SK-N-SH treated with all-trans-retinoic acid at 6 μM for 48 hours (cell line): ENCODE data around the gene AP3D1.

Experiments used
- ATAC-seq: fragments of 200-7000 bp; cut with Tn5 transposase; 3 replicates; pipeline ENCODE4 v1.9.1; 2020; ENCODE audit warnings: mild to moderate bottlenecking, moderate library complexity
- ARNTL ChIP-seq: fragments of 450-650 bp; formaldehyde crosslinking; IDR thresholded peaks from 2 replicates; pipeline ENCODE4 v1.5.0; 2020; ENCODE audit warnings: low read depth, mild to moderate bottlenecking, moderate library complexity, borderline replicate concordance
- BACH2 ChIP-seq: fragments of 250-450 bp; sonication (Bioruptor Pico); IDR thresholded peaks from 2 replicates; pipeline ENCODE4 v1.9.0; 2021; ENCODE audit warnings: mild to moderate bottlenecking, borderline replicate concordance
- CSDC2 ChIP-seq: fragments of 250-450 bp; sonication (Bioruptor Pico); IDR thresholded peaks from 2 replicates; pipeline ENCODE4 v1.5.0; 2020; ENCODE audit warnings: mild to moderate bottlenecking, moderate library complexity
- ESRRG ChIP-seq: fragments of 250-450 bp; sonication (Bioruptor Pico); IDR thresholded peaks from 2 replicates; pipeline ENCODE4 v1.6.1; 2021; ENCODE audit warnings: mild to moderate bottlenecking
- GLIS3 ChIP-seq: fragments of 250-450 bp; sonication (Bioruptor Pico); IDR thresholded peaks from 2 replicates; pipeline ENCODE4 v1.5.0; 2020; ENCODE audit warnings: mild to moderate bottlenecking, moderate library complexity
- ISL1 ChIP-seq: fragments of 250-450 bp; sonication (Bioruptor Pico); IDR thresholded peaks from 2 replicates; pipeline ENCODE4 v2.1.2; 2022; ENCODE audit warnings: mild to moderate bottlenecking, moderate library complexity
- OSR1 ChIP-seq: fragments of 250-450 bp; sonication (Bioruptor Pico); IDR thresholded peaks from 2 replicates; pipeline ENCODE4 v1.8.0; 2022; ENCODE audit warnings: moderate library complexity, mild to moderate bottlenecking, inconsistent platforms
- PPARA ChIP-seq: fragments of 250-450 bp; sonication (Bioruptor Pico); IDR thresholded peaks from 2 replicates; pipeline ENCODE4 v1.5.0; 2020; ENCODE audit warnings: mild to moderate bottlenecking, borderline replicate concordance
- RARB ChIP-seq: fragments of 250-450 bp; sonication (Bioruptor Pico); IDR thresholded peaks from 2 replicates; pipeline ENCODE4 v1.8.0; 2021; ENCODE audit warnings: mild to moderate bottlenecking, moderate library complexity
- SNAI2 ChIP-seq: fragments of 250-450 bp; sonication (Bioruptor Pico); IDR thresholded peaks from 2 replicates; pipeline ENCODE4 v1.5.0; 2020; ENCODE audit warnings: mild to moderate bottlenecking, moderate library complexity
- TCF4 ChIP-seq: fragments of 250-450 bp; sonication (Bioruptor Pico); IDR thresholded peaks from 2 replicates; pipeline ENCODE4 v1.8.0; 2021; ENCODE audit warnings: mild to moderate bottlenecking, moderate library complexity, borderline replicate concordance
- TOX ChIP-seq: fragments of 250-450 bp; sonication (Bioruptor Pico); IDR thresholded peaks from 2 replicates; pipeline ENCODE4 v1.8.0; 2021; ENCODE audit warnings: mild to moderate bottlenecking, moderate library complexity, borderline replicate concordance
- ZFP3 ChIP-seq: fragments of 250-450 bp; sonication (Bioruptor Pico); IDR thresholded peaks from 2 replicates; pipeline ENCODE4 v1.5.0; 2020; ENCODE audit warnings: mild to moderate bottlenecking, moderate library complexity
- ZFP30 ChIP-seq: fragments of 450-650 bp; formaldehyde crosslinking; IDR thresholded peaks from 2 replicates; pipeline ENCODE4 v1.5.0; 2022; ENCODE audit warnings: mild to moderate bottlenecking, moderate library complexity
- ZNF565 ChIP-seq: fragments of 450-650 bp; formaldehyde crosslinking; conservative IDR thresholded peaks from 2 replicates; pipeline ENCODE4 v1.5.0; 2020; ENCODE audit warnings: low read depth, mild to moderate bottlenecking, moderate library complexity
- ZNF70 ChIP-seq: fragments of 450-650 bp; formaldehyde crosslinking; IDR thresholded peaks from 2 replicates; pipeline ENCODE4 v1.5.0; 2020; ENCODE audit warnings: mild to moderate bottlenecking, moderate library complexity
- ZNF8 ChIP-seq: fragments of 450-650 bp; formaldehyde crosslinking; IDR thresholded peaks from 2 replicates; pipeline ENCODE4 v1.5.0; 2020; ENCODE audit warnings: mild to moderate bottlenecking, moderate library complexity
- TF ChIP-seq, protein P1 (sequence below): fragments of 250-450 bp; sonication (Bioruptor Pico); IDR thresholded peaks from 2 replicates; pipeline ENCODE4 v1.8.0; 2020; ENCODE audit warnings: mild to moderate bottlenecking, moderate library complexity, borderline replicate concordance
- TF ChIP-seq, protein P2 (sequence below): fragments of 250-450 bp; sonication (Bioruptor Pico); IDR thresholded peaks from 2 replicates; pipeline ENCODE4 v1.5.1; 2021; ENCODE audit warnings: mild to moderate bottlenecking, moderate library complexity
- TF ChIP-seq, protein P3 (sequence below): fragments of 250-450 bp; sonication (Bioruptor Pico); IDR thresholded peaks from 2 replicates; pipeline ENCODE4 v1.5.0; 2020; ENCODE audit warnings: mild to moderate bottlenecking, moderate library complexity
- TF ChIP-seq, protein P4 (sequence below): fragments of 250-450 bp; sonication (Bioruptor Pico); IDR thresholded peaks from 2 replicates; pipeline ENCODE4 v1.8.0; 2021; ENCODE audit warnings: low read depth, mild to moderate bottlenecking, moderate library complexity, borderline replicate concordance
- TF ChIP-seq, protein P5 (sequence below): fragments of 250-450 bp; sonication (Bioruptor Pico); IDR thresholded peaks from 2 replicates; pipeline ENCODE4 v1.5.1; 2020; ENCODE audit warnings: low read depth, mild to moderate bottlenecking, moderate library complexity

AP3D1 gene

DNA sequence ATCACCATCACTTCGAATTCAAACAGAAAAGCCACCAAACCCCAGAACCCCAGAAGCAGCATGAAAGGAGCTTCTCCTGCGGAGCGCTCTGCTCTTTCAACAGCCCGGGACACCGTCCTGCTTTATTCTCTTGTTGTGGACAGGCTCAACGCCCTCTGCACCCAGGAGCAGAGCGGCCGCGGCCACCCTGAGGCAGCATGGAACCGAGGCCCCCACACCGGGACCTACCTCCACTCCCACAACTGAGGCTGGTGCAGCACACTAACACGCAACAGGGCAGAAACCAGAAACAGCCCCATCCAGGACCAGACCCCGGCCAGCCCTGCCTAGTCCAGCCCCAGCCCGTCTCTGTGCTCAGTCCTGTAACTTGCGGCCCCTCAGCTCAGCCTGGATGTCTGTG, 7.2 kb downstream of the AP3D1 start:
- ATAC-seq, result no peak
- TF ChIP-seq BACH2 (CRISPR knock-in tag), result no peak
- TF ChIP-seq ZNF565 (CRISPR knock-in tag), result no peak
- no peak for TF ChIP-seq ZFP30 (CRISPR knock-in tag)
- no peak for TF ChIP-seq SNAI2 (CRISPR knock-in tag)
- TF ChIP-seq ZFP3 (CRISPR knock-in tag), result no peak
- no peak for TF ChIP-seq GLIS3 (CRISPR knock-in tag)
- no peak for TF ChIP-seq TOX (CRISPR knock-in tag)

DNA sequence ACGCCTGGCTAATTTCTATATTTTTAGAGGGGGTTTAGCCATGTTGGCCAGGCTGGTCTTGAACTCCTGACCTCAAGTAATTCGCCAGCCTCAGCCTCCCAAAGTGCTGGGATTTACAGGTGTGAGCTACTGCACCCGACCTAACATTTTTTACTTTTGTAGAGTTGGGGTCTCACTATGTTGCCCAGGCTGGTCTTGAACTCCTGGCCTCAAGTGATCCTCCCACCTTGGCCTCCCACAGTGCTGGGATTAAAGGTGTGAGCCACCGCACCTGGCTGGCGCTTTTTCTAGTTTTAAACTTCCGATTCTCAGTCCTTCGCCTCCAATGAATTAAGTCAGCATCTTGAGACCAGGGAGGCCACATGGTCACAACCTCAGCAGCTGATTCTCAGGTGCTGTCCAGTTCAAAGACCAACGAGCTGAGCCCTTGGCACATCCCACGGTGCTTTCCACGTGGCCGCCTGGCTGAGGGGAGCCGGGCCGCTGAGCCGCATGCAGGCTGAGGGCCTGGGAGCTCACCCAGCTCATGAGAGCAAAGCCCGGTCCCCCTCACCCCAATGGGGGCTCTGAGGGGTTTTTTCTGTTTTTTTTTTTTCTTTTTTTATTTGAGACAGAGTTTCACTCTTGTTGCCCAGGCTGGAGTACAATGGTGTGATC, 9.1 kb downstream of the AP3D1 start:
- TF ChIP-seq TCF4 (CRISPR knock-in tag) (no peak), SNAI2 (CRISPR knock-in tag) (no peak), ARNTL (CRISPR knock-in tag) (no peak), RARB (no peak), ESRRG (CRISPR knock-in tag) (no peak), ZFP3 (CRISPR knock-in tag) (no peak), TOX (CRISPR knock-in tag) (no peak), ZNF70 (no peak), GLIS3 (CRISPR knock-in tag) (no peak), ZNF8 (no peak), BACH2 (CRISPR knock-in tag) (no peak), ZFP30 (CRISPR knock-in tag) (no peak)
- TF ChIP-seq, protein P1, sequence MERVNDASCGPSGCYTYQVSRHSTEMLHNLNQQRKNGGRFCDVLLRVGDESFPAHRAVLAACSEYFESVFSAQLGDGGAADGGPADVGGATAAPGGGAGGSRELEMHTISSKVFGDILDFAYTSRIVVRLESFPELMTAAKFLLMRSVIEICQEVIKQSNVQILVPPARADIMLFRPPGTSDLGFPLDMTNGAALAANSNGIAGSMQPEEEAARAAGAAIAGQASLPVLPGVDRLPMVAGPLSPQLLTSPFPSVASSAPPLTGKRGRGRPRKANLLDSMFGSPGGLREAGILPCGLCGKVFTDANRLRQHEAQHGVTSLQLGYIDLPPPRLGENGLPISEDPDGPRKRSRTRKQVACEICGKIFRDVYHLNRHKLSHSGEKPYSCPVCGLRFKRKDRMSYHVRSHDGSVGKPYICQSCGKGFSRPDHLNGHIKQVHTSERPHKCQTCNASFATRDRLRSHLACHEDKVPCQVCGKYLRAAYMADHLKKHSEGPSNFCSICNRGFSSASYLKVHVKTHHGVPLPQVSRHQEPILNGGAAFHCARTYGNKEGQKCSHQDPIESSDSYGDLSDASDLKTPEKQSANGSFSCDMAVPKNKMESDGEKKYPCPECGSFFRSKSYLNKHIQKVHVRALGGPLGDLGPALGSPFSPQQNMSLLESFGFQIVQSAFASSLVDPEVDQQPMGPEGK (CRISPR knock-in tag), result no peak
- TF ChIP-seq, protein P2, sequence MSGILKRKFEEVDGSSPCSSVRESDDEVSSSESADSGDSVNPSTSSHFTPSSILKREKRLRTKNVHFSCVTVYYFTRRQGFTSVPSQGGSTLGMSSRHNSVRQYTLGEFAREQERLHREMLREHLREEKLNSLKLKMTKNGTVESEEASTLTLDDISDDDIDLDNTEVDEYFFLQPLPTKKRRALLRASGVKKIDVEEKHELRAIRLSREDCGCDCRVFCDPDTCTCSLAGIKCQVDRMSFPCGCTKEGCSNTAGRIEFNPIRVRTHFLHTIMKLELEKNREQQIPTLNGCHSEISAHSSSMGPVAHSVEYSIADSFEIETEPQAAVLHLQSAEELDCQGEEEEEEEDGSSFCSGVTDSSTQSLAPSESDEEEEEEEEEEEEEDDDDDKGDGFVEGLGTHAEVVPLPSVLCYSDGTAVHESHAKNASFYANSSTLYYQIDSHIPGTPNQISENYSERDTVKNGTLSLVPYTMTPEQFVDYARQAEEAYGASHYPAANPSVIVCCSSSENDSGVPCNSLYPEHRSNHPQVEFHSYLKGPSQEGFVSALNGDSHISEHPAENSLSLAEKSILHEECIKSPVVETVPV (CRISPR knock-in tag), result no peak
- TF ChIP-seq, protein P3, sequence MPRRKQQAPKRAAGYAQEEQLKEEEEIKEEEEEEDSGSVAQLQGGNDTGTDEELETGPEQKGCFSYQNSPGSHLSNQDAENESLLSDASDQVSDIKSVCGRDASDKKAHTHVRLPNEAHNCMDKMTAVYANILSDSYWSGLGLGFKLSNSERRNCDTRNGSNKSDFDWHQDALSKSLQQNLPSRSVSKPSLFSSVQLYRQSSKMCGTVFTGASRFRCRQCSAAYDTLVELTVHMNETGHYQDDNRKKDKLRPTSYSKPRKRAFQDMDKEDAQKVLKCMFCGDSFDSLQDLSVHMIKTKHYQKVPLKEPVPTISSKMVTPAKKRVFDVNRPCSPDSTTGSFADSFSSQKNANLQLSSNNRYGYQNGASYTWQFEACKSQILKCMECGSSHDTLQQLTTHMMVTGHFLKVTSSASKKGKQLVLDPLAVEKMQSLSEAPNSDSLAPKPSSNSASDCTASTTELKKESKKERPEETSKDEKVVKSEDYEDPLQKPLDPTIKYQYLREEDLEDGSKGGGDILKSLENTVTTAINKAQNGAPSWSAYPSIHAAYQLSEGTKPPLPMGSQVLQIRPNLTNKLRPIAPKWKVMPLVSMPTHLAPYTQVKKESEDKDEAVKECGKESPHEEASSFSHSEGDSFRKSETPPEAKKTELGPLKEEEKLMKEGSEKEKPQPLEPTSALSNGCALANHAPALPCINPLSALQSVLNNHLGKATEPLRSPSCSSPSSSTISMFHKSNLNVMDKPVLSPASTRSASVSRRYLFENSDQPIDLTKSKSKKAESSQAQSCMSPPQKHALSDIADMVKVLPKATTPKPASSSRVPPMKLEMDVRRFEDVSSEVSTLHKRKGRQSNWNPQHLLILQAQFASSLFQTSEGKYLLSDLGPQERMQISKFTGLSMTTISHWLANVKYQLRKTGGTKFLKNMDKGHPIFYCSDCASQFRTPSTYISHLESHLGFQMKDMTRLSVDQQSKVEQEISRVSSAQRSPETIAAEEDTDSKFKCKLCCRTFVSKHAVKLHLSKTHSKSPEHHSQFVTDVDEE (CRISPR knock-in tag), result no peak
- TF ChIP-seq, protein P4, sequence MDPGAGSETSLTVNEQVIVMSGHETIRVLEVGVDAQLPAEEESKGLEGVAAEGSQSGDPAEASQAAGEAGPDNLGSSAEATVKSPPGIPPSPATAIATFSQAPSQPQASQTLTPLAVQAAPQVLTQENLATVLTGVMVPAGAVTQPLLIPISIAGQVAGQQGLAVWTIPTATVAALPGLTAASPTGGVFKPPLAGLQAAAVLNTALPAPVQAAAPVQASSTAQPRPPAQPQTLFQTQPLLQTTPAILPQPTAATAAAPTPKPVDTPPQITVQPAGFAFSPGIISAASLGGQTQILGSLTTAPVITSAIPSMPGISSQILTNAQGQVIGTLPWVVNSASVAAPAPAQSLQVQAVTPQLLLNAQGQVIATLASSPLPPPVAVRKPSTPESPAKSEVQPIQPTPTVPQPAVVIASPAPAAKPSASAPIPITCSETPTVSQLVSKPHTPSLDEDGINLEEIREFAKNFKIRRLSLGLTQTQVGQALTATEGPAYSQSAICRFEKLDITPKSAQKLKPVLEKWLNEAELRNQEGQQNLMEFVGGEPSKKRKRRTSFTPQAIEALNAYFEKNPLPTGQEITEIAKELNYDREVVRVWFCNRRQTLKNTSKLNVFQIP (CRISPR knock-in tag), result no peak
- no peak for ATAC-seq

DNA sequence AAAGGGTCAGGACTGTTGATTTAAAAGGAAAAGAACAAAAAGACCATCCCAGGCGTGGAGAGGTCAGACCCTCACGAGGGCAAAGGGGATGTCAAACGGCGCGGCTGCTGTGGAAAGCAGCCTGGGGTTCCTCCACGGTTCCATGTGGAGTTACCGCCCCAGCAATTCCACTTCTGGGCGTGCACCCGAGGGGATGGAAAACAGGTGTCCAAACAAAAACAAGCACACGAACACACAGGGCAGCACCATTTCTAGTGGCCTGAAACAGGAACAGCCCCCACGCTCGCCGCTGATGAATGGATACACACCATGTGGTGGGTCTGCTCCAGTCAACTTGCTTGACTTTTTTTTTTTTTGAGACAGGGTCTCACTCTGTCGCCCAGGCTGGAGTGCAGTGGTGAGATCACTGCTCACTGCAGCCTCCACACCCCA, 11.2 kb downstream of the AP3D1 start:
- no peak for ATAC-seq
- TF ChIP-seq, protein P4 (CRISPR knock-in tag), result no peak
- TF ChIP-seq CSDC2 (CRISPR knock-in tag) (no peak), PPARA (CRISPR knock-in tag) (no peak), OSR1 (CRISPR knock-in tag) (no peak), SNAI2 (CRISPR knock-in tag) (no peak), TCF4 (CRISPR knock-in tag) (no peak), ZNF8 (no peak), GLIS3 (CRISPR knock-in tag) (no peak), ISL1 (CRISPR knock-in tag) (no peak), ZFP30 (CRISPR knock-in tag) (no peak), ZNF565 (CRISPR knock-in tag) (no peak), RARB (no peak), ESRRG (CRISPR knock-in tag) (no peak), BACH2 (CRISPR knock-in tag) (no peak), ARNTL (CRISPR knock-in tag) (no peak)
- TF ChIP-seq, protein P1 (CRISPR knock-in tag), result no peak
- TF ChIP-seq, protein P5, sequence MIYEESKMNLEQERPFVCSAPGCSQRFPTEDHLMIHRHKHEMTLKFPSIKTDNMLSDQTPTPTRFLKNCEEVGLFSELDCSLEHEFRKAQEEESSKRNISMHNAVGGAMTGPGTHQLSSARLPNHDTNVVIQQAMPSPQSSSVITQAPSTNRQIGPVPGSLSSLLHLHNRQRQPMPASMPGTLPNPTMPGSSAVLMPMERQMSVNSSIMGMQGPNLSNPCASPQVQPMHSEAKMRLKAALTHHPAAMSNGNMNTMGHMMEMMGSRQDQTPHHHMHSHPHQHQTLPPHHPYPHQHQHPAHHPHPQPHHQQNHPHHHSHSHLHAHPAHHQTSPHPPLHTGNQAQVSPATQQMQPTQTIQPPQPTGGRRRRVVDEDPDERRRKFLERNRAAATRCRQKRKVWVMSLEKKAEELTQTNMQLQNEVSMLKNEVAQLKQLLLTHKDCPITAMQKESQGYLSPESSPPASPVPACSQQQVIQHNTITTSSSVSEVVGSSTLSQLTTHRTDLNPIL (CRISPR knock-in tag), result no peak
